Left colon (tissue), 2 donors: ENCODE results near the gene CIBAR2. TPM values are rescaled to one million over a fixed set of nuclear protein-coding genes. Genes with fewer than 3 reads are reported as not detected.

Source experiments
- ATAC-seq: fragments of 200-7000 bp; cut with Tn5 transposase; one replicate; pipeline ENCODE4 v1.9.1; 2020; ENCODE audit warnings: mild to moderate bottlenecking, moderate library complexity
- DNase-seq, 2 donors: peaks; one replicate each; pipeline ENCODE4 v3.0.0-alpha.2; 2020
- intact Hi-C, 2 donors: fragments of 100-400 bp; cut with DNase I in 1 of 2; cut with micrococcal nuclease in 1 of 2; formaldehyde crosslinking; loops; one replicate each; pipeline versions ENCODE4 v1.11.2 to v1.14.0; 2022; cut with DNase I, micrococcal nuclease
- total RNA-seq, 2 donors: library from RNA; stranded (reverse); fragmentation: NEBNext Ultra II Directional; extraction: Animal tissue kit (Norgen Biotek cat#: 25700); gene quantifications; one replicate each; pipeline ENCODE4 v1.2.1, GENCODE V29; 2021
- donor health status: DM: no; HTN: no; CAD: no.
- donor health status: DM: yes; HTN: yes; CAD: no.

The CIBAR2 gene
- total RNA-seq, 2 donors from 2014 or later: not detected

DNA sequence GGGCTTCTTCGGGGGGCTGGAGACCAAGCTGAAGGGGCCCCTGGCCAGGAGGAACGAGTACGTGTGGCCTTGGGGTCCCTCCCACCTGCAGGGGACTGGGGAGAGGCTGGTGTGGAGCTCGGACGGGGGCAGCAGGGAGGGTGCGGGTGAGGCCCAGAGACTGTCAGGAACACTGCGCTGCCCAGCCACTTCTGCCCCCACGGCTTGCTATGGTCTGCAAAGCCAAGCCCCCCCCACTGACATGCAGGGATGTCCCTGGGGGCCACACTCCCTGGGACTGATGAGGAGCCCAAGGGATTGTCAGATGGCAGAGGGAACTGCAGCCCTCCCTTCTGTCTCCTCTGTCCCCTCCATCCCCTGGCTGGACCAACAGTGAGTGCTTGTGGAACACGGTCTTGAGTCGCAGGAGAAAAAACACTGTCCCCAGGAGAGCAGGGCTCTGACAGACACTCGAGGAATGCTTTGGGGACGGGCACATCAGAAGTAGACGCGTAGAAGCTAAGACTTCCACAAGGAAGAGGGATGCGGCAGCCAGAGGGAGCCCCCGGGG is 34.6 kb downstream of the CIBAR2 start:
- intact Hi-C loops: no loop called here
- ATAC-seq: no peak
- no peak for DNase-seq

DNA sequence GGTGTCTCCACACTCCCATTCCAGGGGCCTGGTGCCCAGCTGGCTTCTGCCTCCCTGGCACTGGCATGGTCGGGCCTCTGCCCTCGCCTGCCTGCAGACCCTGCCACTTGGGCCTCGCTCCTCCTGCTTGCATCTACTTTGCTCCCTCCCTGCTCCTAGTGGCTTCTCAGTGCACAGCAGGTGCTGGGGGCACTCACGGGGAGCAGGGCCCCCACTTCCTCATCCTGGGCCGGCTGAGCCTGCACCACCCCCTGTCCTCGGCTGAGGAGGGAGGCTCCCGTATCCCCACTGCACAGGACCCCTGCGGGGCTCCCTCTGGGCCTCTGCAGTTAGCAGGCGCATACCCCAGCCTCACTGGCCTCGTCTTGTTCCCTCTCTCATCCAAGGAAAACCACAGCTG is 35.2 kb downstream of the CIBAR2 start:
- ATAC-seq (no peak), DNase-seq (no peak)
- intact Hi-C loops: no loop called here

DNA sequence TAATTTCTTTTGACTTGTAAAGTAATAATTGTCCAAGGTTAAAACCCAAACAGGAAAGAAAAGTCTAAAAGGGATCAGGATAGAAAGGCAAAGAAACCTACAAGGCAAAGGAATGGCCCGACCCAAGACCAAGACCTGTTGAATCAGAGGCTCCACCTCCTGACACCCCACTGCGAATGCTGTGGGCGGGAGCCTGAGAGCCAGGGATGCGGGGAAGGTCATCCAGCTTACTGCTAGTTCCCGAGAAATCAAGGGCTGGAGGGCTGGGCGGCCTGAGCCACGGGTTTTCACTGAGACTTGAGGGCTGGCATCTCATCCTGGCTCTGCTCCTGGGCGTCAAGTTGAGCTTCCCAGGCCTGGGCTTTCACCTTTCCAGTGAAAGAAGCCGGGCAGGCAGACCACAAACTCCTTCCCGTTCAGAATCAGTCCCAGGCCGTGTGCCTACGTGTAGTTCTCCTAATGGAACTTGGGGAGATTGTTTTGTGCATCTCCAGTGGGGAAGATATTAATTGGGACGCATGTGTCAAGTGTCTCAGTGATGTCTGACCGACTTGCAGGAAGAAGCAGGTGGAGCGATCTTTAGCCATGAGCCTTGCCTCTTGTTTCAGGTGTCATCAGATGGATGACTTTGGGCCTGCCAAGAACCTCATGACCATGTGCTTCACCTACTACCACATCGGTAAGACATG is 36.9 kb downstream of the CIBAR2 start:
- intact Hi-C loops: no loop called here
- DNase-seq (no peak), ATAC-seq (no peak)

DNA sequence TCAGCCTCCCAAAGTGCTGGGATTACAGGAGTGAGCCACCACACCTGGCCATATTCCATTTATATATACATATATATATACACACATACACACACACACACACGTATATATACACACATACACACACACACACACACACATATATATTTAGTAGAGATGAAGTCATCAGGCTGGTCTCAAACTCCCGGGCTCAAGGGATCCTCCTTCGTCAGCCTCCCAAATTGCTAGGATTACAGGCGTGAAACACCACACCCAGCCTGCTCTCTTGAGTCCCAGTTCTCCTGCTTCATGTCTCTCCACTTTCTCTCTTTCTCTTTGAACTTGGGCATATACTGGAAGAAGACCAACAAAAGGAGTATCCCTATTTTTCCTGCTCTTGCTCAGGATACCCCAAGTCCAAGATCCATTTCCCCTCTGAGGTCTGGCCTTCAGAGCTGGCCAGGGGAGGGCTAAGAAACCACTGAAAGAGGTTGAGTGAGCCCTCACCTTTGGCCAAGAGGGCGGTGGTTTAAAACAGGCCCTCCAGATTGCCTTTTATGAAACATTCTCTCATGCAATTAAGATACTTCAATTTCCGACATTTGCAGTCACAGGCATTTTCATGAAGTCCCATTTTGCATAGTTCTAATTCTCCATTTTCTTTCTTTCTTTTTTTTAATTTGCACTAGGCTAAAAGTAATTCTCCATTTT is 37.9 kb downstream of the CIBAR2 start:
- no peak for DNase-seq
- peak; percentile 81 for ATAC-seq
- intact Hi-C loops: no loop called here

DNA sequence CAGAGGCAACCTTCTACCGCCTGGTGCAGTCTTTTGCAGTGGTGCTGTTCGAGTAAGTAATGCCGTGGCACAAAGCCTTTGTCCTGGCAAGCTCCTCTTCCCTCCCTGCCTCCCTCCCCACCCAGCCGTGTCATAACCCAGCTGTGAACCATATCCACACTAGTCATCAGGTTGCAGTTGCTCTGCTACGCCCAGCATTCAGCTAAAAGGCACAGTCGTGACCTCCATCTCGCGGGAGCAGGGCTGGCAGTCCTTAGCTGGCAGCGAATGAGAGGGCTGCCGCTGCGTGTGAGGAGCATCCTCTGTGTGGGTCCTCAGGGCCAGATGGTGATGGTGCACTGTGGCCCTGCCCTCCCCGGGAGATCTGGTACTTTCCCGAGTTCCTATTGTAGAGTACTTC is 39.3 kb downstream of the CIBAR2 start:
- ATAC-seq: peak; percentile 13
- intact Hi-C loops: no loop called here
- no peak for DNase-seq

DNA sequence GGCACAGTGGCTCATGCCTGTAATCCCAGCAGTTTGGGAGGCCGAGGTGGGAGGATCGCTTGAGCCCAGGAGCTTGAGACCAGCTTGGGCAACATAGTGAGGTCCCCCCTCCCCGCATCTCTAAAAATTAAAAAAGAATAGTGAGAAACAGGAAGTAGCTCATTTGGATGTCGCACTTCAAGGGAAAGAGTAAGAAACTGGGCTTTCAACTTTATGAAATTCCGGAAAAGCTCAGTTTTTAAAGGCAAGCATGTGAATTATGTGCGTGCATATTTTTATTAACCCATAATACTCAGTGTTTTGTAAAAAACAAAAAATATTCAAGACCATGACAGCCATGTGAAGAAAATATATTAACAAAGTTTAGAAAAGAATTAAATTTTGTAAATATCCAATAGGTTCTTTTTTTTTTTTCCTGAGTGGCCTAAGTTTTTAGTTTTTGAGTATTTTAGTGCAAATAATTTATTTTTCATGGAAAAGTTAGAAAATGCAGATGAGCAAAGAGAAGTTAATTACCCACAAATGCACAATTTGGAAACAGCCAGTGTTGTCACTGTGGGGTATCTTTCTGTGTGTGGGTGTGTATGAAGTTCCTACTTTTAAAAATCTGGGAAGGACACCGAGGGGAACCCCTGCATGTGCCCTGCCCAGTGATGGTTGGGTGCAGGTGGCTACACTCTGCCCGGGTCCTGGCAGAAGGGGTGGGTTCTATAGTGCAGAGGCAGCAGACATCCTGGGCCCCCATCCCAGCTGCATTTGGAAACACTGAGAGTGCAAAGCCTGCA is 40.0 kb downstream of the CIBAR2 start:
- ATAC-seq (no peak), DNase-seq (no peak)
- intact Hi-C loops: no loop called here

DNA sequence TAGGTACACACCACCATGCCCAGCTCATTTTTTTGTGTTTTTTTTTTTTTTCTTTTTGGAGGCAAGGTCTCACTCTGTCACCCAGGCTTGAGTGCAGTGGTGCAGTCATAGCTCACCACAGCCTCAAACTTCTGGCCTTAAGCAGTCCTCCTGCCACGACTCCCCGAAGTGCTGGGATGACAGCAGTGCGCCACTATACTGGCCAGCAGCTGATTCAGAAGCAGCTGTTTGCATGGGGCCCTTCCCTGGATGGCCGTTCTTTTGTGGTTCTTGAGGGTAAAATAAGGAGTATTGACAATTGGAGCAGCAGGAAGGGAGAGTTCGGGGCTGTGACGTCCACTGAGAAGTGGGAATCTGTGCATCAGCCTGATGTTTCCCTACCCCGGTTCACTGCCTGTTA is 43.1 kb downstream of the CIBAR2 start:
- intact Hi-C loops: no loop called here
- ATAC-seq (no peak), DNase-seq (no peak)

DNA sequence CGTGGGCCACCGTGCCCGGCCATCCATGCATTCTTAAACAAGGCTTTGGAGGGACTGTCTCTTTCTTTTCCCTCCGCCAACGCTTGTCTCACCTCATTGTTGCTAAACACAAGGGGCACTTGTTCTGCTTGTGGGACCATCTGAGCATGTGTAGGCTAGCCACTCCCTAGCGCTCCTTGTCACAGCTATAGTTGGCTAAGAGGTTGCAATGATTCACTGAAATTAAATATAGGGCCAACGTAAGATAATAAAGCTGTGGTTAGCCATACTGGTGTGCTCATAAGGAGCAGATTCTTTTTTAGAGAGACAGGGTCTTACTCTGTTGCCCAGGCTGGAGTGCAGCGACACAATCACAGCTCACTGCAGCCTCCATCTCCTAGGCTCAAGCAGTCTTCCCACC is 43.5 kb downstream of the CIBAR2 start:
- ATAC-seq (no peak), DNase-seq (no peak)
- intact Hi-C loops: no loop called here

DNA sequence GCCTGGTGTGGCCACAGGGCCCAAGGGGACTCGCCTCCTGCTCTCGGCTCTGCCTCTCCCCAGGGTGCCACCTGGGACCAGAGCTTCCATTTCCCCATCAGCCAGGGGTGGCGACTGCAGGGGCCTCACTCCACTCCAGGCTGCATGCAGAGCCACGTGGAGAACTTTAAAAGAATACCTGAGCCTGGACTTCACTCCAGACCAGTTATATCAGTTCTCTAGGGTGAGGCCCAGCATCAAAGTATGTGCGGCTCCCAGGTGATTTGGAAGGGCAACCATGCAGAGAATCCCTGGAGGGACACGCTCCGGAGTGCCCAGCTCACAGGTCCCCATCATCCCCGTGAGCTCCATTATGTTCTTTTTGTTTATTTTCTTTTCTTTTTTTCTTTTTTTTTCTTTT is 44.8 kb downstream of the CIBAR2 start:
- ATAC-seq (no peak), DNase-seq (no peak)
- intact Hi-C loops: no loop called here

DNA sequence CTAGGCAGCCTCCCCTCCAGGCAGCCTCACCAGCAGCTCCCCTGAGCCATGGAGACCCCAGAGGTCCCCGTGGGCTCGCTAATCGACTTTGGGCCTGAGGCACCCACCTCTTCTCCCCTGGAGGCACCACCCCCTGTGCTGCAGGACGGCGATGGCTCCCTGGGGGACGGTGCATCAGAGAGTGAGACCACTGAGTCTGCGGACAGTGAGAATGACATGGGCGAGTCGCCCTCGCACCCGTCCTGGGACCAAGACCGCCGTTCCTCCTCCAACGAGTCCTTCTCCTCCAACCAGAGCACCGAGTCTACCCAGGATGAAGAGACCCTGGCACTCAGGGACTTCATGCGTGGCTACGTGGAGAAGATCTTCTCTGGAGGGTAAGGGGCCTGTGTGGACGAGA is 45.2 kb downstream of the CIBAR2 start:
- intact Hi-C loops: no loop called here
- ATAC-seq: no peak
- DNase-seq: no peak

DNA sequence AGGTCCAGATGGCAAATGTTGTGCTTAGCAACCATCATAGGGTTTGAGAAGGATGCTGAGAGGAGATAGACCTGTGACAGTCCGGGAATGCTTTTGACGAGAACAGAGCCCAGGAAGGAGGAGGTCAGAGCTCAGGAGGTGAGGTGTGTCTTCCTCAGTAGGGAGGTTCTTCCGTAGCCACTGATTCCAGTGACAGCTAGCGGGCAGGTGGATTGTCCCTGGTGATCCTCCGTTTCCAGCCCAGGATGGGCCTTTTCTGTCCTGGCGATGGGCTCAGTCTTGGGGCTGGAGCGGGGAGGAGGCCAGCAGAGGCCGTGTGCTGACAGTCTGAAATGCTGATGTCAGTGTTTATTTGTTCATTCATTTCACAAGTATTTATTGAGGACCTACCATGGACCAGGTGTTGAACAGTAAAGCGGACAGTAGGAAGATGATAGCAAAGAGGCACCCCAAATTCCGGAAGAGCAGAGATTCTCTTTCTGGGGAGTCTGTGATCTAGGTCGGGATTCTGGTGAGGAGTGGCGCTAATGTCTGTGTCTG is 45.9 kb downstream of the CIBAR2 start:
- ATAC-seq: no peak
- intact Hi-C loops: no loop called here

DNA sequence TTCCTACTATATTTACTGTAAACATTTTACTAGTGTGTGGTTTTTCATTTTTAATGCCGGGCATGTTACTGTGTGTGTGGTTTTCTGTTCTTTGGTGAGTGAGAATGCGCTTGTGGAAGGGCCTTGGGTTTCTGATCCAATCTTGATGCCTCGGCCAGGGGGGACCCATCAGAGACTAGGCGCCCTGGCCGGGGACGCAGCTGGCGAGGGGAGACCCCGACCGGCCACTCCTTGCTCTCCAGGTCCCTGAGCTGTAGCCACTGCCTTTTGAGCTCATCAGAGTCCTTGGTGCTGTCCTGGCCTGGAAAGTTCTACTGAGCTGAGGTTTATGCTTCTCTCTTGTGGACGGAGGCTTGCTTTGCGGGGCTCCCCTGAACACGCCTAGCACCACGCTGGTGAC is 47.2 kb downstream of the CIBAR2 start:
- no peak for ATAC-seq
- no peak for DNase-seq
- intact Hi-C loops: no loop called here

More for the DNA sequence above, 45.9 kb downstream of the CIBAR2 start:
- DNase-seq: no peak

DNA sequence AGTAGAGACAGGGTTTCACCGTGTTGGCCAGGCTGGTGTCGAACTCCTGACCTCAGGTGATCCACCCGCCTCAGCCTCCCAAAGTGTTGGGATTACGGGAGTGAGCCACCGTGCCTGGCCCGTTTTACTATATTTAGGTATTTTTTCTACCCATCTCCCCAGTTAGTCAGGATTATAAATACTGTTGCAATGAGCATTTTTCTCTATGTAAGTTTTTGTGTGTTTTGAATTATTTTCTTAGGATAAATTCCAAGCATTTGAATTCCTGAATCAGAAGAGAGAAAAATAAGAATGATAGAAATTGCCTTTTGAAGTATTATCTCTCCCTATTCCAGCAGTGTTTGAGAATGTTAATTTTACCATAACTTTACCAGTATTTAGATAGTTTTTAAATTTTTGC is 48.1 kb downstream of the CIBAR2 start:
- ATAC-seq (no peak), DNase-seq (no peak)
- intact Hi-C loops: no loop called here

DNA sequence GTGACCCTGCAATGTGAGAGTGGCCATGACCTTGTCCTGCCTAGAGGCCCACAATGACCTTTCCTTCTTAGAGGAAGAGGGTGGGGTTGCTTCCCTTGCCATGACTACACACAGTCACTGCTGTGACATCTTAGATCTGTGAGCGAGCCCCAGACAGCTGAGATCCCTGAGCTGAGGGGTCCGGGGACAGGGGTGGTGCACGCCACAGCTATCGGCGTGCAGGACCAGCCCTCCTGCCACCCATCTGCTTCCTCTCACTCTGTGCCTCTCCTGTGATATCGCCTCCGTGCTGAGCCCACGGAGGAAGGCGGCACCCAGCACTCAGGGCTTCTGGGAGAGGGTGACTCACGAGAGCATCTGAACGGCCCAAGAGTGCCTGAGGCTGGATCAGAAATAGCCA is 49.4 kb downstream of the CIBAR2 start:
- no peak for ATAC-seq
- intact Hi-C loops: no loop called here
- no peak for DNase-seq

DNA sequence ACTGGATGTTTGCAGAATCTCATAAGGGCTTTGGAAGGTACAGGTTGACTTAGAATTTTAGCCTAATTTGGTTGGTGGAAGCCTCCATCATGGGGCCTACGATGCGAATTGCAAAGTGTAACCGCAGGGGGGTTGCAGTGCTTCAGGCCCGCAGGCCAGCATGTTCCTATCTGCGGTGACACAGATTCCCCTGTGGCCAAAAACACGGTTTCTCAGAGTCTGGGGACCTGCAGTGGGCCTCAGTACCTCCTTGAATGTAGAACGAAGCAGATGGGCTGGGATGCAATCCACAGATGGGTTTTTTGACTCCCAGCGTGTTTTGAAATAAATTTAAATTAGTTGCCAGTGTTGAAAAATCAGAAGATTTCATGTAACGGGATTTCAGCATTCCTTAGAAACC is 49.9 kb downstream of the CIBAR2 start:
- intact Hi-C loops: no loop called here
- DNase-seq (no peak), ATAC-seq (no peak)

DNA sequence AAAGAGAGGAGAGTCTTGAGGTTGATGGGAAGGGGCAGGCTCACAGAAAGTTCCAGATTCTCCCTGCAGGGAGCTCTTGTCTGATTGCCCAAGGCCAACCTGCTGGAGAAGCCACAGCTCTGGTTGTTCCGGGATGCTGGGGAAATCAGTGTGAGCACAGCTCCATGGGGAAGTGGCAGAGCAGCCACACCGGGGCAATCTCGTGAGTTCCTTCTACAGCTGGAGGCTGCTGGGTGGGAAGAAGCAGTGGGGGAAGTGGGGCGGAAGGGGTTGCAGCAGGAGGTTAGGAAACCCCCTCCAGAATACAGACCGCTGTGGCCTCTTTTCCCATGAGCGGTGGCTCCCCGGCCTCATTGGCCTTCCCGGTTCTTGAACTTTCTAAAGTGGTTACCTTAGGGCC is 50.7 kb downstream of the CIBAR2 start:
- no peak for ATAC-seq
- intact Hi-C loops: no loop called here
- peak; percentile 31 to 67 for DNase-seq

DNA sequence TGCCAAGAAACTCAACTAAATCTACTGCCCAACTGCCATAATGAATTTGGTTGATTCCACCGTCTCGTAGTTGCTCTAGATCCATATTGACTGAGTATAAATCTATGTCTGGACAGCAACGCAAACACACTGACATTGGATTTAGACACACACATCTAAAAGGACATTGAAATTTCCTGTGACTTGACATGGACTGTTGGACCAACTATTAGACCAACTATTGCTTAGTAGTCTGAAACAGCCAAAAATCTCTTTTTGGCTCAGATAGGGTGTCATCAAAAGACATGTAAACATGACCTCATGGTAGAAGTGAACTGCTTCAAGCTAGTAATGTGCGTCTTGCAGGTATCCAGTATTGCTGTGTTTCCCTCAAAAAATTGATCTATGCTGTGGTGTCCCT is 53.4 kb downstream of the CIBAR2 start:
- DNase-seq: no peak
- no peak for ATAC-seq
- intact Hi-C loops: no loop called here

DNA sequence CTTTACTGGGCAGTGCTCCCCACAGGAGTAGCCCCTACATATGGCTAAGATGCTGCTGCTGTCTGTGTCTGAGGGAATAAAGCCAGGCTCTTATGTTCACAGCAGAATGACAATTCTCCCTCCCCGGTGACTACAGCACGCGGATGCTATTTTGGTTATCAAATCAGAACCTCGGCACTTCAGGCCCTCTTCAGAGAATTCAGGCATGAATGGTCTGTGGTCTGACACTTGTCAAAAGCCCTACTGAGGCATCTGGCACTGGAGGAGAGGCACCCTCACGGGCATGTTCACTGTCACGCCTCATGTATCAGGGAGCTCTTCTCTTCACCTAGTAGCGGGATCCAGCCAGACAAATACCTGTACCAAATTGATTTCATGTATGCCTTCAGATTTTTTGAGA is 54.3 kb downstream of the CIBAR2 start:
- DNase-seq: no peak
- intact Hi-C loops: no loop called here
- ATAC-seq: no peak

DNA sequence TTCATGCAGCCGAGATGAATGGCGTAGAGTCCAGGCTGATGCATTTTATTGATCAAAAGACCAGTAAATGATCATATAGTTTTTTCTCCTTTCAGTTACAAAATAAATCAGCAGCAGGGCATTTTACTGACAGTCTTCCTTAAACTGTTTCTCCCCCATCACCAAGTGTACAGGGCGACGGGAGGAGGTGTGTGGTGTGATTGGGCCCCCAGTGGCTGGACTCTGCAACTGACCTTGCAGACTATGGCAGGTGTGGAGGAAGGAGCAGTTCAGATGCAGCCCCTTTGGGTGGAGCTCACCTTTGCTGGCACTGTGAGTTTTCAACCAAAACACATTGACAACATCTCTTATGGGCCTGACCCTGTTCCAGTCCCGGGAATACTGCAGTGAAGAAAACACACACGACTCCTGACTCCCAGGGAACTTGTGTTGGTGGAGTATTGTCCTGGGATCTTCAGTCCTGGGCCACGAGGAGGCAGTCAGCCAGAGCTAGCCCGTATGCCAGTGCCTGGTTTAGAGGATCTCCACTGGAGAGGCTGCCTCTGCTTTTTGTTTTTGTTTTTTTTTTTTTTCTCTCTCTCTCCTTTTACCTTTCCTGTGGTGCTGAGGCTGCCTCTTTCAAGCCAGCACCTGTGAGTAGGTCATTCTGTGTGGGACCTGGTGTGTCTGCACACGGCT is 54.9 kb downstream of the CIBAR2 start:
- intact Hi-C loops: no loop called here
- peak; percentile 87 for ATAC-seq
- DNase-seq: peak in 1 of 2 donors; percentile 35
